ENCODE results near the gene LAMC2. TPM values are rescaled to one million over a fixed set of nuclear protein-coding genes. Genes with fewer than 3 reads are reported as not detected.

LAMC2 gene
- total and polyA plus RNA-seq, 2 of the 8 experiments (the other 6 are each of a cell fraction or from before 2014, with no cell fraction given): 4.6 to 12.9 TPM

DNA sequence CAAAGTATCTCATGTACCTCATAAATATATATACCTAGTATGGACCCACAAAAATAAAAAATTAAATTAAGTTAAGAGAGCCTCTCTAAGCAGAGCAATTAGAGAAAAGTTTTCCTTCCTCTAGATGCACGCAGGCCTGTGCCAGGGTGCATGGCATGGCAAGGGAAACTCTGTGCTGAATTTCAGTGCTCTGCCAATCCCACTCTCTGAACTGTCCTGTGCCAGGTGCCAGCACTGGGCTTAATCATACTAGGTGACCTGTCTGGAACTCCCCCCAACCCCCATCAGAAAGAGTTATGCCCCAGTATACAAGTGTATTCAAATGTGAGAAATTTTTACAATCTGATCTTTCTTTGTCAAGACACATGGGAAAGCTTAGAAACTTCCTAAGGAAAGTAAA is 10.4 kb upstream of the LAMC2 start:
- POLR2A ChIA-PET (ENCODE audit: partially characterized antibody): no interaction called here
- no peak for TF ChIP-seq TBP (IDR thresholded peaks at IDR 0.05; ENCODE audit: low read depth, low read length)
- TF ChIP-seq FOSL1 (IDR thresholded peaks at IDR 0.05; ENCODE audit: insufficient read depth, low read depth, low read length): no peak
- TF ChIP-seq, protein P1, sequence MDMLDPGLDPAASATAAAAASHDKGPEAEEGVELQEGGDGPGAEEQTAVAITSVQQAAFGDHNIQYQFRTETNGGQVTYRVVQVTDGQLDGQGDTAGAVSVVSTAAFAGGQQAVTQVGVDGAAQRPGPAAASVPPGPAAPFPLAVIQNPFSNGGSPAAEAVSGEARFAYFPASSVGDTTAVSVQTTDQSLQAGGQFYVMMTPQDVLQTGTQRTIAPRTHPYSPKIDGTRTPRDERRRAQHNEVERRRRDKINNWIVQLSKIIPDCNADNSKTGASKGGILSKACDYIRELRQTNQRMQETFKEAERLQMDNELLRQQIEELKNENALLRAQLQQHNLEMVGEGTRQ (IDR thresholded peaks at IDR 0.05; ENCODE audit: low read length): no peak
- no peak for TF ChIP-seq HDAC2 (IDR thresholded peaks at IDR 0.05; ENCODE audit: borderline replicate concordance in 1 of 2, low read depth in 2 of 2, low read length in 2 of 2)
- no peak for TF ChIP-seq TCF12 (IDR thresholded peaks at IDR 0.05; ENCODE audit: low read depth, low read length)
- no peak for TF ChIP-seq NANOG (IDR thresholded peaks at IDR 0.05; ENCODE audit: insufficient read depth, low read depth, low read length, poor library complexity, severe bottlenecking)
- no peak for TF ChIP-seq EP300 (IDR thresholded peaks at IDR 0.05; ENCODE audit: borderline replicate concordance in 1 of 2, low read depth in 2 of 2, low read length in 2 of 2)
- no peak for TF ChIP-seq YY1 (IDR thresholded peaks at IDR 0.05; ENCODE audit: low read depth, low read length)
- TF ChIP-seq SIN3A (conservative IDR thresholded peaks at IDR 0.05 in 1 of 2, IDR thresholded peaks at IDR 0.05 in 1 of 2; ENCODE audit: low read depth in 1 of 2, low read length in 2 of 2): no peak

More for the DNA sequence above, 10.4 kb upstream of the LAMC2 start:
- Histone ChIP-seq H3K56ac (replicated peaks; ENCODE audit: insufficient read length, low read depth, low read length) (no peak overlapping the region), H3K27ac (ENCODE audit: low read depth, low read length) (no peak overlapping the region), H3K4me3 (ENCODE audit: extremely low read depth in 1 of 4, insufficient read depth in 2 of 4, low read depth in 3 of 4, low read length in 4 of 4) (no peak overlapping the region), H3K14ac (ENCODE audit: insufficient read length) (no peak overlapping the region), H2BK12ac (ENCODE audit: low read depth, low read length) (no peak overlapping the region), H2AK5ac (ENCODE audit: low read depth, low read length) (no peak overlapping the region), H3K4me2 (ENCODE audit: insufficient read depth in 1 of 2, low read depth in 2 of 2, low read length in 2 of 2) (no peak overlapping the region), H3K23me2 (ENCODE audit: low read depth, low read length) (no peaks in the 10 kb centered on the region), H4K91ac (replicated peaks; ENCODE audit: insufficient read length, low read length) (no peak overlapping the region), H3K9ac (replicated peaks in 1 of 4; ENCODE audit: extremely low read depth in 1 of 4, low read depth in 3 of 4, low read length in 3 of 4) (no peak overlapping the region), H2BK5ac (ENCODE audit: low read depth, low read length) (no peak overlapping the region), H3K9me3 (ENCODE audit: insufficient read depth in 2 of 2, low read depth in 1 of 2, low read length in 1 of 2) (no peaks in the 10 kb centered on the region), H4K8ac (ENCODE audit: extremely low read depth, insufficient read depth, low read length) (no peak overlapping the region), H2AFZ (ENCODE audit: low read length) (no peak overlapping the region), H3K27me3 (replicated peaks in 1 of 4; ENCODE audit: control insufficient read depth in 3 of 4, extremely low read depth in 1 of 4, insufficient read depth in 3 of 4, low read length in 3 of 4) (no peaks in the 10 kb centered on the region), H3K18ac (ENCODE audit: extremely low read depth, low read length) (no peak overlapping the region), H3K23ac (ENCODE audit: insufficient read length) (no peak overlapping the region), H3K79me2 (ENCODE audit: control insufficient read depth in 1 of 2, insufficient read depth in 2 of 2, low read length in 2 of 2) (no peaks in the 10 kb centered on the region), H4K20me1 (replicated peaks in 1 of 2; ENCODE audit: control insufficient read depth in 1 of 2, insufficient read depth in 2 of 2, low read length in 2 of 2) (no peaks in the 10 kb centered on the region), H2BK120ac (replicated peaks; ENCODE audit: low read depth, low read length) (no peak overlapping the region), H2BK20ac (ENCODE audit: low read length) (no peak overlapping the region), H3K4me1 (replicated peaks in 1 of 4; ENCODE audit: control insufficient read depth in 3 of 4, insufficient read depth in 4 of 4, low read length in 3 of 4) (no peaks in the 10 kb centered on the region), H2BK15ac (ENCODE audit: low read length) (no peak overlapping the region), H3K36me3 (ENCODE audit: control insufficient read depth in 2 of 4, insufficient read depth in 4 of 4, low read length in 3 of 4) (no peaks in the 10 kb centered on the region), H4K5ac (ENCODE audit: insufficient read length, low read depth, low read length) (no peak overlapping the region), H3K79me1 (ENCODE audit: low read depth, low read length) (no peaks in the 10 kb centered on the region), H3K4ac (replicated peaks; ENCODE audit: insufficient read length, low read depth, low read length) (no peak overlapping the region)
- WGBS, 2 experiments (ENCODE audit: extremely low coverage in 1 of 2, insufficient coverage in 1 of 2, insufficient read length in 1 of 2, insufficient replicate concordance in 2 of 2, low coverage in 1 of 2, low lambda C conversion rate in 2 of 2, missing lambda C conversion rate in 1 of 2): 82% methylated on average over 1 of the region's 1 CpG; no CpG with 5 or more reads in 1 of the 2 experiments
- CTCF ChIA-PET (ENCODE audit: partially characterized antibody): interaction anchor here (0.7 kb wide), 1 partner anchor 8 kb away, joined by 3 read pairs; no protein-coding TSS in a partner anchor
- DNase-seq (ENCODE audit: low read depth in 1 of 2, low spot score in 2 of 2) (no peak), FAIRE-seq (no peak)
